ENCODE data around the gene PLEKHA3. TPM values are rescaled to one million over a fixed set of nuclear protein-coding genes. Genes with fewer than 3 reads are reported as not detected.

The PLEKHA3 gene
- 4.3 and 4.8 TPM in 2 replicates for total RNA-seq (2012; rRNA removed)

- H3K4me2 ChIP-seq (ENCODE audit: low read length): peak within 1 kb of the TSS; percentile 97
Observed at GRCh38 chr2:178480227-178481181, at the start of gene PLEKHA3. TSS of gene PLEKHA3 (plus strand) at chr2:178480457. CDS start at chr2:178480870, 413 bp downstream.

GRCh38 chr2:178436662-178437061 is 43.6 kb upstream of the PLEKHA3 start:
- Histone ChIP-seq H3K27me3 (ENCODE audit: control insufficient read depth, insufficient read depth, low read length) (no peaks in the 10 kb centered on the region), H3K4me2 (ENCODE audit: low read length) (no peak overlapping the region), H3K4me1 (ENCODE audit: control insufficient read depth, insufficient read depth, low read length) (no peaks in the 10 kb centered on the region), H3K4me3 (ENCODE audit: low read length) (no peak overlapping the region), H3K9me3 (replicated peaks; ENCODE audit: low read length) (no peaks in the 10 kb centered on the region), H3K9ac (ENCODE audit: low read depth, low read length) (no peak overlapping the region), H3K36me3 (ENCODE audit: insufficient read depth, low read length) (peaks cover 65% of the 10 kb centered on the region)

More at GRCh38 chr2:178480227-178481181, at the start of gene PLEKHA3:
- Histone ChIP-seq H3K9ac (ENCODE audit: low read depth, low read length) (peak within 1 kb of the TSS; percentile 88), H3K4me1 (ENCODE audit: control insufficient read depth, insufficient read depth, low read length) (peaks cover 32% of the 10 kb centered on the region), H3K27me3 (ENCODE audit: control insufficient read depth, insufficient read depth, low read length) (no peaks in the 10 kb centered on the region), H3K9me3 (replicated peaks; ENCODE audit: low read length) (no peaks in the 10 kb centered on the region), H3K36me3 (ENCODE audit: insufficient read depth, low read length) (no peaks in the 10 kb centered on the region), H3K4me3 (ENCODE audit: low read length) (peak within 1 kb of the TSS; percentile 90)

- no peaks in the 10 kb centered on the region for H3K4me1 ChIP-seq (ENCODE audit: control insufficient read depth, insufficient read depth, low read length)
- H3K4me3 ChIP-seq (ENCODE audit: low read length): no peak overlapping the region
- no peaks in the 10 kb centered on the region for H3K9me3 ChIP-seq (replicated peaks; ENCODE audit: low read length)
- peaks cover 66% of the 10 kb centered on the region for H3K36me3 ChIP-seq (ENCODE audit: insufficient read depth, low read length)
- no peak overlapping the region for H3K9ac ChIP-seq (ENCODE audit: low read depth, low read length)
- no peaks in the 10 kb centered on the region for H3K27me3 ChIP-seq (ENCODE audit: control insufficient read depth, insufficient read depth, low read length)
- no peak overlapping the region for H3K4me2 ChIP-seq (ENCODE audit: low read length)
Observed at GRCh38 chr2:178441426-178441825, 38.8 kb upstream of the PLEKHA3 start.

DNA sequence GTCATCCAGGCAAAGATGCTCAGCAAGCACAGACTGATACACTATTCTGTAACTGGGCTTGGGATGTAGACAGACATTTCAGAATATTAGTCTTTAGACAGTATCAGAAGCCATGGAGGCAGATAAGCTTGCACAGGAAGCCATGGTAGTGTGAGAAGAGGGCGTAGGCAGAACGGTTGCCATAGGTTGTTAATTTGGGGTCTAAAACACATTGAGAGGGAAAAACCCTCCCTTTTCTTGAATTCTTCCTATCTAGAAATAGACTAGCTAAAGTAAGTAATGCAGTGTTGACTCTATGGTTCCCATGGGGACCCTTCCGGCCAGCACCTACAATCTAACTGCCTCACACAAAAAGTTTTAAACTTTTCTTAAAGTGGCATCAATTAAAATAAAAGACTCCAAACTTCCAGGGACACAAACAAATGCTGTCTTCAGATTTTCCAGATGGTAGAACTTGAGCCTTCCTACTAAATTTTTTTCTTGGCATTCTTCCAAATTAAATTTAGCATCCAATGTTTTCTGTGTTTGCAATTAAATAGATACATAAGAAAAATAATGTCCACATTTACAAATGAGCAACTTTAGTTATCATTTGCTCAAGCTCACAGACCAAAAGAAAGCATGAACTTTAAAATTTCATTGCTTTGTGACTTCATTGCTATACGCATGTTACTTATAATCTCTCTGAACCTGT is 31.1 kb upstream of the PLEKHA3 start:
- peaks cover 18% of the 10 kb centered on the region for H3K4me1 ChIP-seq (ENCODE audit: control insufficient read depth, insufficient read depth, low read length)
- peaks cover 41% of the 10 kb centered on the region for H3K36me3 ChIP-seq (ENCODE audit: insufficient read depth, low read length)
- no peaks in the 10 kb centered on the region for H3K27me3 ChIP-seq (ENCODE audit: control insufficient read depth, insufficient read depth, low read length)
- H3K4me3 ChIP-seq (ENCODE audit: low read length): peak overlapping the region; percentile 97
- H3K9me3 ChIP-seq (replicated peaks; ENCODE audit: low read length): no peaks in the 10 kb centered on the region
- H3K9ac ChIP-seq (ENCODE audit: low read depth, low read length): peak overlapping the region; percentile 95
- H3K4me2 ChIP-seq (ENCODE audit: low read length): peak overlapping the region; percentile 82

- Histone ChIP-seq H3K9ac (ENCODE audit: low read depth, low read length) (peak overlapping the region; percentile 95), H3K4me3 (ENCODE audit: low read length) (peak overlapping the region; percentile 97), H3K4me1 (ENCODE audit: control insufficient read depth, insufficient read depth, low read length) (peaks cover 18% of the 10 kb centered on the region), H3K36me3 (ENCODE audit: insufficient read depth, low read length) (peaks cover 33% of the 10 kb centered on the region), H3K27me3 (ENCODE audit: control insufficient read depth, insufficient read depth, low read length) (no peaks in the 10 kb centered on the region), H3K9me3 (replicated peaks; ENCODE audit: low read length) (no peaks in the 10 kb centered on the region), H3K4me2 (ENCODE audit: low read length) (peak overlapping the region; percentile 82)
Observed at GRCh38 chr2:178449700-178450523, 30.3 kb upstream of the PLEKHA3 start.

GRCh38 chr2:178450524-178450773 is 29.8 kb upstream of the PLEKHA3 start:
- Histone ChIP-seq H3K4me3 (ENCODE audit: low read length) (peak overlapping the region; percentile 97), H3K36me3 (ENCODE audit: insufficient read depth, low read length) (peaks cover 28% of the 10 kb centered on the region), H3K9ac (ENCODE audit: low read depth, low read length) (peak overlapping the region; percentile 95), H3K9me3 (replicated peaks; ENCODE audit: low read length) (no peaks in the 10 kb centered on the region), H3K4me2 (ENCODE audit: low read length) (peak overlapping the region; percentile 82), H3K4me1 (ENCODE audit: control insufficient read depth, insufficient read depth, low read length) (peaks cover 18% of the 10 kb centered on the region), H3K27me3 (ENCODE audit: control insufficient read depth, insufficient read depth, low read length) (no peaks in the 10 kb centered on the region)

DNA sequence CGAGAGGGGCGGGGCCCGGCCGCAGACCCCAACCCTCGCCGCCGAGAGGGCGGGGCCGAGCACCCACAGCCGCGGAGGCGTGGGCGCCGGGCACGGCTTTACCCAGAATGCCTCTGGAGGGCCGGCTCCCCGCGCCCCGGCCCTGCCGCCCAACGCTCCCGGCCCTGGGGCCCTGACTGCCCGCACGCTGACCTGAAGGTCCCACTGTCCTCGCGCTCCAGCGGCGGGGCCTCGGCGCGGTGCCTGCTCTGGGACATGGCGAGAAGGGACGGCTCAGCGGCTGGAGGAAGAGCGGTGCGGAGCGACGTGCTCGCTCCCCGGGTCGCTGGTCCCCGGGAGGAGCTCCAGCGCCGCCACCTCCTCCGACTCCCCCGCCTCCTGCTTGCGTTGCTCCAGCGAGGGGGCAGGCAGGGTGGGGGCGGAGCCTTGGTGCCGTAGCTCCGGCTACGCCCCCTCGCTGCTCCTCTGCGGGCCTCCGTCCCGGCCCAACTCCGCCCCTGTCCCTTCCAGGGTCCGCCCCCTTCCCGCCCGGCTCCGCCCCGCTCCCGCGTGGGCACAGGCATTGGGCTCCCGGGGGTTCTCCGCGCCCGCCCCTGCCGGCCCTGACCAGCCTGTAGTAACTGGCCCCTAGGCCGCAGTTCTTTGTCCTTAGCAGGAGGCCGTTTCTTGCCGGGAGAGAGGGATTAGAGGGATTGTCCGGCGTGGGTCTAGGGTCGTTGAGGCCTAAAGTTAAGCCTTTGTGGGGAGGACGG is 29.3 kb upstream of the PLEKHA3 start, which contains the start of the genes PJVK and PRKRA:
PJVK (plus strand) TSS at position 605 of the 752 bp plus-strand sequence. CDS start 2,032 bp downstream, outside the sequence.
PRKRA (minus strand) TSS at position 402 of the 752 bp plus-strand sequence; CDS start at position 257, 145 bp downstream.
- Histone ChIP-seq H3K4me2 (ENCODE audit: low read length) (peak within 1 kb of the TSS; percentile 87), H3K4me1 (ENCODE audit: control insufficient read depth, insufficient read depth, low read length) (peaks cover 18% of the 10 kb centered on the region), H3K36me3 (ENCODE audit: insufficient read depth, low read length) (peaks cover 25% of the 10 kb centered on the region), H3K9me3 (replicated peaks; ENCODE audit: low read length) (no peaks in the 10 kb centered on the region), H3K27me3 (ENCODE audit: control insufficient read depth, insufficient read depth, low read length) (no peaks in the 10 kb centered on the region), H3K4me3 (ENCODE audit: low read length) (peak within 1 kb of the TSS; percentile 97), H3K9ac (ENCODE audit: low read depth, low read length) (peak within 1 kb of the TSS; percentile 95)

DNA sequence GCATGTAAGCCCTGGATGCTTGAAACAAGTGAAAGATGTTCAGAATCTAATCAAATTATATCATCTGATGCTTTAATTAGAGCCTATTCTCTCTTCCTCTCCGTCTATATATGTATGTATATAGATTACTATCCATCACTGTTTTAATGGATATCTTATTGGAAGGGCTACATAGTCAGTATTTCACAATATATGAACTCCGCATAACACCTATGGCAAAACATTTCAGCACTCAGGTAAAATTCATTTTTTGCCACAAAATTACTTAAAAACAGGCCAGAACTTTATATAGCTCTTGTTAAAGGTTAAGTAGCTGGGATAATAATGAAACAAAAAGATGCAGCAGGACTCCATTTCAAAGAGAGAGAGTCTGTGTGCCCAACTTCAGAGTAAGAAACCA is 27.9 kb upstream of the PLEKHA3 start:
- Histone ChIP-seq H3K9me3 (replicated peaks; ENCODE audit: low read length) (no peaks in the 10 kb centered on the region), H3K4me1 (ENCODE audit: control insufficient read depth, insufficient read depth, low read length) (peaks cover 18% of the 10 kb centered on the region), H3K4me2 (ENCODE audit: low read length) (no peak overlapping the region), H3K36me3 (ENCODE audit: insufficient read depth, low read length) (peaks cover 16% of the 10 kb centered on the region), H3K9ac (ENCODE audit: low read depth, low read length) (no peak overlapping the region), H3K27me3 (ENCODE audit: control insufficient read depth, insufficient read depth, low read length) (no peaks in the 10 kb centered on the region), H3K4me3 (ENCODE audit: low read length) (no peak overlapping the region)

GRCh38 chr2:178452870-178453269 is 27.4 kb upstream of the PLEKHA3 start:
- H3K9me3 ChIP-seq (replicated peaks; ENCODE audit: low read length): no peaks in the 10 kb centered on the region
- no peak overlapping the region for H3K4me3 ChIP-seq (ENCODE audit: low read length)
- H3K4me1 ChIP-seq (ENCODE audit: control insufficient read depth, insufficient read depth, low read length): peaks cover 18% of the 10 kb centered on the region
- H3K36me3 ChIP-seq (ENCODE audit: insufficient read depth, low read length): peaks cover 12% of the 10 kb centered on the region
- no peak overlapping the region for H3K9ac ChIP-seq (ENCODE audit: low read depth, low read length)
- H3K4me2 ChIP-seq (ENCODE audit: low read length): no peak overlapping the region
- no peaks in the 10 kb centered on the region for H3K27me3 ChIP-seq (ENCODE audit: control insufficient read depth, insufficient read depth, low read length)

DNA sequence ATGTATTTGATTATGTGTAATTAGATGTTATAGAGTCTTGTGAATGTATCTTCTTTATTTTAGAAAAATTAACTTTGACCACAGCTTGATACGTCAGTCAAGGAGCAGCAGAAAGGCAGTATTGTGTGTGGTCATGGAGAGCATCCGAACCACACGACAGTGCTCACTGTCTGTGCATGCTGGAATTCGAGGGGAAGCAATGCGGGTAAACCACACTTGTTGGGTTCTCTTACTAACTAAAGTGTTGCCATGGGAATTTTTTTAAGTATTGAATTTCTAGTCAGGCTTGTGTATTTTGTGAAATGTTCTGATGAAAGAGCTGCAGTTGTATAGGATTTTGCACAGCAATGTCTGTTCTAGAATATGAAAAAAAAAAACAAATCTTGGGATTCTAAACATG is 24.3 kb upstream of the PLEKHA3 start:
- Histone ChIP-seq H3K36me3 (ENCODE audit: insufficient read depth, low read length) (no peaks in the 10 kb centered on the region), H3K9me3 (replicated peaks; ENCODE audit: low read length) (no peaks in the 10 kb centered on the region), H3K4me1 (ENCODE audit: control insufficient read depth, insufficient read depth, low read length) (peaks cover 7% of the 10 kb centered on the region), H3K4me3 (ENCODE audit: low read length) (no peak overlapping the region), H3K4me2 (ENCODE audit: low read length) (no peak overlapping the region), H3K9ac (ENCODE audit: low read depth, low read length) (no peak overlapping the region), H3K27me3 (ENCODE audit: control insufficient read depth, insufficient read depth, low read length) (no peaks in the 10 kb centered on the region)

Measured in skeletal muscle satellite cell (primary cell).